ENCODE results near the gene DISP3.

DISP3 gene

GRCh38 chr1:11531943-11532342 lies 53.0 kb downstream of the DISP3 start:
- H3F3A ChIP-seq (ENCODE audit: control insufficient read depth, insufficient read depth) = no peaks in the 10 kb centered on the region
- no peak overlapping the region for H3K4me2 ChIP-seq (ENCODE audit: low read length)
- TF ChIP-seq CTCF (IDR thresholded peaks at IDR 0.05; ENCODE audit: low read depth, low read length, poor library complexity, severe bottlenecking) = no peak
- TF ChIP-seq EZH2phosphoT487 (IDR thresholded peaks at IDR 0.05; ENCODE audit: borderline replicate concordance, low read length) = no peak
- no peak overlapping the region for H3K27ac ChIP-seq (ENCODE audit: low read depth, low read length)
- no peaks in the 10 kb centered on the region for H3K79me2 ChIP-seq (ENCODE audit: control insufficient read depth, low read length)
- H3K9me3 ChIP-seq (ENCODE audit: control insufficient read depth, insufficient read depth, low read length) = no peaks in the 10 kb centered on the region
- H3K9me2 ChIP-seq (replicated peaks; ENCODE audit: control insufficient read depth, low read length) = no peaks in the 10 kb centered on the region
- no peak overlapping the region for H3K4me3 ChIP-seq (ENCODE audit: low read length)
- no peaks in the 10 kb centered on the region for H4K20me1 ChIP-seq (ENCODE audit: control insufficient read depth, insufficient read depth, low read depth, low read length)
- no peaks in the 10 kb centered on the region for H3K27me3 ChIP-seq (ENCODE audit: control insufficient read depth, low read length)
- no peaks in the 10 kb centered on the region for H3K4me1 ChIP-seq (ENCODE audit: control insufficient read depth, low read length)
- H3K36me3 ChIP-seq (ENCODE audit: control insufficient read depth, low read length) = no peaks in the 10 kb centered on the region

GRCh38 chr1:11533790-11534787 lies 55.1 kb downstream of the DISP3 start:
- no peak overlapping the region for H3K4me2 ChIP-seq (ENCODE audit: low read length)
- H4K20me1 ChIP-seq (ENCODE audit: control insufficient read depth, insufficient read depth, low read depth, low read length) = no peaks in the 10 kb centered on the region
- H3K27ac ChIP-seq (ENCODE audit: low read depth, low read length) = no peak overlapping the region
- no peaks in the 10 kb centered on the region for H3K9me3 ChIP-seq (ENCODE audit: control insufficient read depth, insufficient read depth, low read length)
- no peak overlapping the region for H3K4me3 ChIP-seq (ENCODE audit: low read length)
- no peaks in the 10 kb centered on the region for H3K79me2 ChIP-seq (ENCODE audit: control insufficient read depth, low read length)
- TF ChIP-seq EZH2phosphoT487 (IDR thresholded peaks at IDR 0.05; ENCODE audit: borderline replicate concordance, low read length) (no peak), CTCF (IDR thresholded peaks at IDR 0.05; ENCODE audit: low read depth, low read length, poor library complexity, severe bottlenecking) (no peak)
- H3K36me3 ChIP-seq (ENCODE audit: control insufficient read depth, low read length) = no peaks in the 10 kb centered on the region
- H3K4me1 ChIP-seq (ENCODE audit: control insufficient read depth, low read length) = no peaks in the 10 kb centered on the region
- no peaks in the 10 kb centered on the region for H3K27me3 ChIP-seq (ENCODE audit: control insufficient read depth, low read length)
- no peaks in the 10 kb centered on the region for H3K9me2 ChIP-seq (replicated peaks; ENCODE audit: control insufficient read depth, low read length)
- no peaks in the 10 kb centered on the region for H3F3A ChIP-seq (ENCODE audit: control insufficient read depth, insufficient read depth)

GRCh38 chr1:11534846-11535245 lies 55.9 kb downstream of the DISP3 start:
- TF ChIP-seq EZH2phosphoT487 (IDR thresholded peaks at IDR 0.05; ENCODE audit: borderline replicate concordance, low read length) = no peak
- TF ChIP-seq CTCF (IDR thresholded peaks at IDR 0.05; ENCODE audit: low read depth, low read length, poor library complexity, severe bottlenecking) = no peak
- H3K4me3 ChIP-seq (ENCODE audit: low read length) = no peak overlapping the region
- no peaks in the 10 kb centered on the region for H3K36me3 ChIP-seq (ENCODE audit: control insufficient read depth, low read length)
- H3K9me3 ChIP-seq (ENCODE audit: control insufficient read depth, insufficient read depth, low read length) = no peaks in the 10 kb centered on the region
- no peaks in the 10 kb centered on the region for H4K20me1 ChIP-seq (ENCODE audit: control insufficient read depth, insufficient read depth, low read depth, low read length)
- H3K79me2 ChIP-seq (ENCODE audit: control insufficient read depth, low read length) = no peaks in the 10 kb centered on the region
- H3F3A ChIP-seq (ENCODE audit: control insufficient read depth, insufficient read depth) = no peaks in the 10 kb centered on the region
- H3K27me3 ChIP-seq (ENCODE audit: control insufficient read depth, low read length) = no peaks in the 10 kb centered on the region
- H3K4me1 ChIP-seq (ENCODE audit: control insufficient read depth, low read length) = no peaks in the 10 kb centered on the region
- H3K27ac ChIP-seq (ENCODE audit: low read depth, low read length) = no peak overlapping the region
- no peaks in the 10 kb centered on the region for H3K9me2 ChIP-seq (replicated peaks; ENCODE audit: control insufficient read depth, low read length)
- no peak overlapping the region for H3K4me2 ChIP-seq (ENCODE audit: low read length)

Measured in DOHH2 (cell line).